Hepatocyte (in vitro differentiated cells): ENCODE measurements around the gene SH3BP4. TPM values are rescaled to one million over a fixed set of nuclear protein-coding genes. Genes with fewer than 3 reads are reported as not detected.

Experiments
- DNase-seq: peaks from one replicate; pipeline ENCODE4 v3.0.0-alpha.2; 2016; ENCODE audit warnings: low spot score
- H2AFZ ChIP-seq: fragments of 200-600 bp; sonication (generic); 2 replicates; pipeline ENCODE4 v1.6.0; 2016; ENCODE audit warnings: antibody characterized with exemption, mild to moderate bottlenecking
- H3K27ac ChIP-seq: fragments of 200-600 bp; sonication (generic); 2 replicates; pipeline ENCODE4 v1.5.1; 2016; ENCODE audit warnings: mild to moderate bottlenecking
- H3K27me3 ChIP-seq: fragments of 200-600 bp; sonication (generic); 2 replicates; pipeline ENCODE4 v1.6.1; 2016
- H3K36me3 ChIP-seq: fragments of 200-600 bp; sonication (generic); replicated peaks from 2 replicates; pipeline ENCODE4 v1.5.1; 2016; ENCODE audit warnings: low read depth; ENCODE audit not compliant: insufficient read depth
- H3K4me1 ChIP-seq: fragments of 200-600 bp; sonication (generic); 2 replicates; pipeline ENCODE4 v1.5.1; 2016; ENCODE audit warnings: mild to moderate bottlenecking, moderate library complexity; ENCODE audit not compliant: insufficient read depth
- H3K4me2 ChIP-seq: fragments of 200-600 bp; sonication (generic); 2 replicates; pipeline ENCODE4 v1.6.0; 2016
- H3K4me3 ChIP-seq: fragments of 200-600 bp; sonication (generic); 2 replicates; pipeline ENCODE4 v1.5.1; 2016; ENCODE audit warnings: mild to moderate bottlenecking
- H3K79me2 ChIP-seq: fragments of 200-600 bp; sonication (generic); 2 replicates; pipeline ENCODE4 v1.6.0; 2017; ENCODE audit warnings: mild to moderate bottlenecking
- H3K9me2 ChIP-seq: fragments of 200-600 bp; sonication (generic); replicated peaks from 2 replicates; pipeline ENCODE4 v1.6.0; 2017; ENCODE audit warnings: mild to moderate bottlenecking; ENCODE audit not compliant: insufficient read depth
- H3K9me3 ChIP-seq: fragments of 200-600 bp; sonication (generic); 2 replicates; pipeline ENCODE4 v1.5.1; 2016; ENCODE audit warnings: low read depth, mild to moderate bottlenecking
- H4K20me1 ChIP-seq: fragments of 200-600 bp; sonication (generic); 2 replicates; pipeline ENCODE4 v1.6.0; 2016; ENCODE audit warnings: mild to moderate bottlenecking; ENCODE audit not compliant: insufficient read depth, poor library complexity, severe bottlenecking
- CTCF ChIP-seq: fragments of 200-600 bp; sonication (generic); IDR thresholded peaks from 2 replicates; pipeline ENCODE4 v1.5.1; 2016; ENCODE audit warnings: antibody characterized with exemption, mild to moderate bottlenecking; ENCODE audit not compliant: poor library complexity
- EZH2 ChIP-seq: fragments of 200-600 bp; sonication (generic); IDR thresholded peaks from 2 replicates; pipeline ENCODE4 v1.6.1; 2016; ENCODE audit warnings: antibody characterized with exemption, mild to moderate bottlenecking, borderline replicate concordance
- EZH2phosphoT487 ChIP-seq: fragments of 200-600 bp; sonication (generic); IDR thresholded peaks from one replicate; pipeline ENCODE4 v1.6.1; 2018; ENCODE audit warnings: antibody characterized with exemption, mild to moderate bottlenecking, low read depth, moderate library complexity; ENCODE audit not compliant: unreplicated experiment, severe bottlenecking
- WGBS: methylation state at CpG from one replicate; pipeline ENCODE4 v1.1.6; 2016; ENCODE audit warnings: low lambda C conversion rate; ENCODE audit errors: missing lambda C conversion rate; 5-methylcytosine and 5-hydroxymethylcytosine counted together
- polyA plus RNA-seq: library from polyadenylated mRNA; unstranded; fragments of >200 nt; fragmentation: Nextera tagmentation; extraction: Ambion mirVana; gene quantifications from 2 replicates; pipeline ENCODE4 v1.2.1, GENCODE V29; 2016
- total RNA-seq: library from RNA; depleted of rRNA; stranded (reverse); fragments of >200 nt; gene quantifications from 2 replicates; pipeline ENCODE4 v1.2.3, GENCODE V29; 2014

Gene SH3BP4
- total and polyA plus RNA-seq, 2 experiments from 2014 or later, result 23.3 to 32.0 TPM

- no peak for DNase-seq
- Histone ChIP-seq H3K4me3 (no peak overlapping the region), H3K36me3 (no peaks in the 10 kb centered on the region), H3K79me2 (peaks cover 36% of the 10 kb centered on the region), H3K4me1 (no peaks in the 10 kb centered on the region), H2AFZ (no peak overlapping the region), H3K27ac (no peak overlapping the region), H4K20me1 (peaks cover 18% of the 10 kb centered on the region), H3K27me3 (no peaks in the 10 kb centered on the region), H3K9me2 (no peaks in the 10 kb centered on the region), H3K4me2 (no peak overlapping the region), H3K9me3 (no peaks in the 10 kb centered on the region)
- 97% methylated on average over 30 of the region's 30 CpGs for WGBS
- no peak for TF ChIP-seq EZH2phosphoT487
- no peak for TF ChIP-seq EZH2
- no peak for TF ChIP-seq CTCF
Measured at GRCh38 chr2:235034265-235035118, 82.7 kb downstream of the SH3BP4 start.

GRCh38 chr2:235037604-235038166, 85.9 kb downstream of the SH3BP4 start:
- H4K20me1 ChIP-seq, result peaks cover 7% of the 10 kb centered on the region
- H3K27ac ChIP-seq, result no peak overlapping the region
- no peak overlapping the region for H2AFZ ChIP-seq
- H3K4me2 ChIP-seq, result no peak overlapping the region
- H3K4me3 ChIP-seq, result no peak overlapping the region
- H3K36me3 ChIP-seq, result no peaks in the 10 kb centered on the region
- no peaks in the 10 kb centered on the region for H3K27me3 ChIP-seq
- TF ChIP-seq EZH2, result no peak
- no peak for TF ChIP-seq EZH2phosphoT487
- TF ChIP-seq CTCF, result no peak
- peaks cover 6% of the 10 kb centered on the region for H3K79me2 ChIP-seq
- DNase-seq, result no peak
- H3K9me3 ChIP-seq, result no peaks in the 10 kb centered on the region
- 96% methylated on average over 8 of the region's 8 CpGs for WGBS
- no peaks in the 10 kb centered on the region for H3K4me1 ChIP-seq
- no peaks in the 10 kb centered on the region for H3K9me2 ChIP-seq

GRCh38 chr2:235041221-235041917, 89.6 kb downstream of the SH3BP4 start:
- Histone ChIP-seq H3K27me3 (no peaks in the 10 kb centered on the region), H3K27ac (no peak overlapping the region), H3K4me1 (no peaks in the 10 kb centered on the region), H3K9me3 (no peaks in the 10 kb centered on the region), H3K4me3 (no peak overlapping the region), H3K4me2 (no peak overlapping the region), H3K79me2 (peaks cover 15% of the 10 kb centered on the region), H4K20me1 (no peaks in the 10 kb centered on the region), H2AFZ (no peak overlapping the region), H3K36me3 (no peaks in the 10 kb centered on the region), H3K9me2 (no peaks in the 10 kb centered on the region)
- no peak for DNase-seq
- TF ChIP-seq CTCF (no peak), EZH2phosphoT487 (no peak), EZH2 (no peak)
- 97% methylated on average over 31 of the region's 31 CpGs for WGBS
